Urinary bladder (tissue), 4 donors: ENCODE results near the gene UST. TPM values are rescaled to one million over a fixed set of nuclear protein-coding genes. Genes with fewer than 3 reads are reported as not detected.
"Not testable (repeated sequence)": the region's sequence is repeated elsewhere in the genome, so short reads cannot be mapped to it uniquely, and the experiment has no call there.

ENCODE experiments used
- DNase-seq: peaks from one replicate; pipeline ENCODE4 v3.0.0-alpha.2; 2015; ENCODE audit errors: extremely low spot score
- H3K27ac ChIP-seq: one replicate; pipeline ENCODE4 v1.5.1; 2013; ENCODE audit warnings: low read depth, mild to moderate bottlenecking, moderate library complexity
- H3K36me3 ChIP-seq: one replicate; pipeline ENCODE4 v1.6.1; 2013; ENCODE audit warnings: mild to moderate bottlenecking, moderate library complexity; ENCODE audit not compliant: insufficient read depth
- H3K4me1 ChIP-seq: one replicate; pipeline ENCODE4 v1.6.1; 2013; ENCODE audit warnings: mild to moderate bottlenecking, moderate library complexity; ENCODE audit not compliant: insufficient read depth
- H3K4me3 ChIP-seq: one replicate; pipeline ENCODE4 v1.5.1; 2013; ENCODE audit warnings: low read depth, low read length
- WGBS: extraction: QIAGEN DNeasy Blood & Tissue Kit; methylation state at CpG from one replicate; pipeline ENCODE4 v1.1.7; 2013; 5-methylcytosine and 5-hydroxymethylcytosine counted together
- polyA plus RNA-seq: library from polyadenylated mRNA; stranded (reverse); fragments of 200-250 nt; gene quantifications from one replicate; pipeline ENCODE4 v1.2.3, GENCODE V29; 2013
- total RNA-seq: library from RNA; depleted of rRNA; stranded (reverse); fragments of >200 nt; gene quantifications from one replicate; pipeline ENCODE4 v1.2.3, GENCODE V29; 2014
- donor health status: healthy with polysubstance abuse.
- donor health status: healthy.

Gene UST
- total and polyA plus RNA-seq, 2 donors, result 12.4 to 27.8 TPM

GRCh38 chr6:149088361-149088760 is 341.5 kb downstream of the UST start:
- no peaks in the 10 kb centered on the region for H3K36me3 ChIP-seq
- H3K4me3 ChIP-seq, result no peak overlapping the region
- no peak overlapping the region for H3K27ac ChIP-seq
- 91% methylated on average over 9 of the region's 9 CpGs for WGBS
- H3K4me1 ChIP-seq, result no peaks in the 10 kb centered on the region
- DNase-seq, result no peak

- no peaks in the 10 kb centered on the region for H3K36me3 ChIP-seq
- H3K27ac ChIP-seq, result no peak overlapping the region
- H3K4me3 ChIP-seq, result no peak overlapping the region
- DNase-seq, result no peak
- H3K4me1 ChIP-seq, result no peaks in the 10 kb centered on the region
- WGBS, result 83% methylated on average over 8 of the region's 8 CpGs
Measured at GRCh38 chr6:149089510-149089909, 342.7 kb downstream of the UST start.

GRCh38 chr6:149090937-149091336 is 344.1 kb downstream of the UST start:
- Histone ChIP-seq H3K36me3 (no peaks in the 10 kb centered on the region), H3K4me3 (no peak overlapping the region), H3K4me1 (no peaks in the 10 kb centered on the region), H3K27ac (no peak overlapping the region)
- 86% methylated on average over 4 of the region's 4 CpGs for WGBS
- DNase-seq, result no peak

- Histone ChIP-seq H3K4me1 (no peaks in the 10 kb centered on the region), H3K27ac (no peak overlapping the region), H3K36me3 (no peaks in the 10 kb centered on the region), H3K4me3 (no peak overlapping the region)
- 42% methylated on average over 3 of the region's 3 CpGs for WGBS
- no peak for DNase-seq
Measured at GRCh38 chr6:149093643-149094042, 346.8 kb downstream of the UST start.

DNA sequence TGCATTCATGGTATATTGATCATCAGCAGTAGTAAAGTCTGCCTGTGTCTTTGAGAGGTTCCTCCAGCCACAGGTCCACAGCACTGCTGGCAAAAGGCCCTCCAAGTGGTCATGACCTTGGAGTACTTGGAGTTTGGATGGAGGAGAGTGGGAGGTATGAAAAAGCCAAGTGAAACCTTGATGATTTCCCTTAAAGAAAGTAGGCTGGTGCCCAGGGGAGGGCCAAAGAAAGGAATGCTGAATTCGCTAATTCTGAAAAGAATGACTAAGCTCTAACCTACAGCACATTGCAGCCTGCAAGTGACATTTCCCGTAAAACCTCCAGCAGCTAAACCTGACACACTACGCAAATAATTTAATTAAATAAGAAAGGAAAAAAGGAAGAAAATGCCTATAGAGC is 347.3 kb downstream of the UST start:
- no peak overlapping the region for H3K4me3 ChIP-seq
- H3K4me1 ChIP-seq, result no peaks in the 10 kb centered on the region
- WGBS, result 80% methylated on average over 3 of the region's 3 CpGs
- H3K27ac ChIP-seq, result no peak overlapping the region
- DNase-seq, result no peak
- no peaks in the 10 kb centered on the region for H3K36me3 ChIP-seq

DNA sequence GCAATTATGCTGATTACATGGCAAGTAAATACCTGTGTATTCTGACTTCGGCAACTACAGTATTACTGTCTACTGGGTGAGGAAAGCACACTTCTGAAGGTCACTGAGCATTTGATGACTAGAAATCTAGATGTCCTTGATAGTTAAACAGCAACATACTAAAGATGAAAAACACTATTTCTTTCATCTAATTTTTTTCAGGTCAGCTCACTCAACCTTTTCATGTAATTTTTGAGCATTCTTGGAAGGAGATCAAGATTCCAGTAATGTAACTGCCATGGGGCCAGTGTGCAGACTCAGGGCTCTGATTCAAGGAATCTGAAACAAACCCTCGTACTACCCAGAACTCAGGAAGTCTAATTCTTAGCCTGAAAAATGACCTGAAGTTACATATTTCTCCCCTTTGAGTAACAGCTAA is 348.1 kb downstream of the UST start:
- no peak for DNase-seq
- no peaks in the 10 kb centered on the region for H3K36me3 ChIP-seq
- H3K27ac ChIP-seq, result no peak overlapping the region
- no peaks in the 10 kb centered on the region for H3K4me1 ChIP-seq
- no peak overlapping the region for H3K4me3 ChIP-seq
- 52% methylated on average over 2 of the region's 2 CpGs for WGBS

GRCh38 chr6:149095842-149096241 is 349.0 kb downstream of the UST start:
- WGBS, result 38% methylated on average over 1 of the region's 1 CpG
- Histone ChIP-seq H3K4me3 (no peak overlapping the region), H3K4me1 (no peaks in the 10 kb centered on the region), H3K27ac (no peak overlapping the region), H3K36me3 (no peaks in the 10 kb centered on the region)
- DNase-seq, result no peak

- WGBS, result 91% methylated on average over 2 of the region's 2 CpGs
- H3K4me3 ChIP-seq, result no peak overlapping the region
- no peak overlapping the region for H3K27ac ChIP-seq
- DNase-seq, result no peak
- no peaks in the 10 kb centered on the region for H3K4me1 ChIP-seq
- no peaks in the 10 kb centered on the region for H3K36me3 ChIP-seq
Measured at GRCh38 chr6:149097794-149098193, 351.0 kb downstream of the UST start.

- no peak overlapping the region for H3K27ac ChIP-seq
- no peak overlapping the region for H3K4me3 ChIP-seq
- 91% methylated on average over 4 of the region's 4 CpGs for WGBS
- DNase-seq, result no peak
- H3K36me3 ChIP-seq, result no peaks in the 10 kb centered on the region
- H3K4me1 ChIP-seq, result no peaks in the 10 kb centered on the region
Measured at GRCh38 chr6:149098700-149099276, 352.0 kb downstream of the UST start.

- DNase-seq, result no peak
- Histone ChIP-seq H3K4me3 (no peak overlapping the region), H3K36me3 (no peaks in the 10 kb centered on the region), H3K27ac (no peak overlapping the region), H3K4me1 (no peaks in the 10 kb centered on the region)
Measured at GRCh38 chr6:149102324-149102723, 355.5 kb downstream of the UST start.

DNA sequence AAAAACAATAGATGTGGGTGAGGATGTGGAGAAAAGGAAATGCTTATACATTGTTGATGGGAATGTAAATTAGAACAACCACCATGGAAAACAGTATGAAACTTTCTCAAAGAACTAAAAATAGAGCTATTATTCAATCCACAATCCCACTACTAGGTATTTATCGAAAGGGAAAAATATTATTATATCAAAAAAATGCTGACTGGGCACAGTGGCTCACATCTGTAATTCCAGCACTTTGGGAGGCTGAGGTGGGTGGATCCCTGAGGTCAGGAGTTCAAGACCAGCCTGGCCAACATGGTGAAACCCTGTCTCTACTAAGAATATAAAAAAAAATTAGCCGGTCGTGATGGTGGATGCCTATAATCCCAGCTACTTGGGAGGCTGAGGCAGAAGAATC is 357.1 kb downstream of the UST start:
- H3K4me1 ChIP-seq, DNase-seq, H3K4me3 ChIP-seq, H3K36me3 ChIP-seq, H3K27ac ChIP-seq: not testable (repeated sequence)
- 96% methylated on average over 3 of the region's 3 CpGs for WGBS

DNA sequence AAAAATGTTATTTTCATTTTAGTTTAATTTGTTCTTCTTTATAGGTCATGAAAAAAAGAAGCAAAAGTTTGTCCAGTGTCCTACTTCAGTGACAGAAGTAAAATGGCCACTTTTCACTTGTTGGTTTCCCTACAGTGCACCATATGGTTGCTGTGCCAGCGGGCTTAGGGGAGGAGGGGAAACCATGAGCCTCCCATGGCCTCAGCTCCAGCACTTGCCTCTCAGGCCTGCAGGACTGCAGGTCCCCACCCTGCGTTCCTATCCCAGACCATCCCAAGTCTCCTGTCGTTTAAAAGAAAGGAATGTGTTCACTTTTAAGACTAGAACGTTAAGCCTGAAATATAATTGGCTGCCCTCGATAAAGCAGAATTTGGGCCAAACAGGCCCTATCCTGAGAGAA is 360.7 kb downstream of the UST start:
- no peaks in the 10 kb centered on the region for H3K36me3 ChIP-seq
- 61% methylated on average over 5 of the region's 5 CpGs for WGBS
- H3K4me3 ChIP-seq, result no peak overlapping the region
- no peak overlapping the region for H3K27ac ChIP-seq
- no peaks in the 10 kb centered on the region for H3K4me1 ChIP-seq
- DNase-seq, result no peak

GRCh38 chr6:149108038-149108748 is 361.4 kb downstream of the UST start:
- no peaks in the 10 kb centered on the region for H3K4me1 ChIP-seq
- no peak overlapping the region for H3K4me3 ChIP-seq
- H3K36me3 ChIP-seq, result no peaks in the 10 kb centered on the region
- DNase-seq, result no peak
- WGBS, result 72% methylated on average over 5 of the region's 5 CpGs
- no peak overlapping the region for H3K27ac ChIP-seq

DNA sequence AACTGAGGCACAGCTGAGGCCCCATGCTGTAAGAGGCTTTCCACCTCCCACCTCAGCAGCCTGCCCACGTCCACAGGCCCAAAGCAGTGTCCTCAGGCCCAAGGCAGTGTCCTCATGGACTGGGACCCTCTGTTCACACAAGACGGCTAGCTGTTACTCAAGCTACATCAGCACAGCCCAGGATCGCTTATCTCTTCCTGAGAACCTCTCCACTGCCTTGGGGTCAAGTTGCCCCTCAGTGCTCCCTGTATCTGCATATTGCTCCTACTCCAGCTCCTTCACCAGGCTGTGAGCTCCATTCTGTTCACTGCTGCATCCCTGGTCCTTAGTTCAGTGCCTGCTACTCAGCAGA is 361.9 kb downstream of the UST start:
- no peaks in the 10 kb centered on the region for H3K36me3 ChIP-seq
- H3K27ac ChIP-seq, result no peak overlapping the region
- DNase-seq, result no peak
- H3K4me3 ChIP-seq, result no peak overlapping the region
- whole genome bisulfite sequencing, result over 99% methylated on average over 3 of the region's 3 CpGs
- H3K4me1 ChIP-seq, result no peaks in the 10 kb centered on the region
